Stimulated activated CD8-positive, alpha-beta memory T cell treated with anti-CD3 and anti-CD28 coated beads, Interleukin-12 subunit alpha, Interleukin-12 subunit beta, amount 100 ng/mL, for 1 hour (primary cell): ENCODE results near the gene KIAA1614.

ENCODE experiments used
- DNase-seq: peaks from one replicate; pipeline ENCODE4 v3.0.0-alpha.2; 2020; ENCODE audit warnings: low read depth

Gene KIAA1614

DNA sequence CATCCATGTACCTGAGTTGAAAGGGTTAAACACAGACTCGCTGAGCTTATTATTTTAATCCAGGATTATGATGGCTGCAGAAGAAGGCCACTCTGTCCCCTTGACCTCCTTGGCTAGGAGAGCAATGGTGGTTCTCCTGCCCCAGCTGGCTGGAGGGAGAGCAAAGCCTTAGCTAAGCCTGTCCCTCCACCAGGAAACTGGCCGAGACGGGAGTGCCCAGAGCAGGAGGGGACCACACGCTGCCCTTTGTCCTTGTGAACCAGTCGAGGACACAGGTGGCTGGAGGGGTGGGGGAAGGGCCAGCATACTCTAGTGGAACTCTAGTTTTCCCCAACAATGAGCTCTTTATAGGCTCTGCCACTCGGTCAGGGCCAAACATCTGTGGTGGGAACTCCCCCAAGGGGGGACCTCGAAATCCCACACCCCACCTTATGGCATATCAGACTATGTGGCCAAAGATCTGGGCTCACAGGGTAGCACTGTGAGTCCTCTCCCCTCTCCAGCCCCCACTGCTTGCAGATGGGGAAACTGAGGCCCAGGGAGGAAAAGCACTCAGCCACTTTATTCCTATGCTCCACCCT lies 12.9 kb downstream of the KIAA1614 start:
- no peak for DNase-seq

DNA sequence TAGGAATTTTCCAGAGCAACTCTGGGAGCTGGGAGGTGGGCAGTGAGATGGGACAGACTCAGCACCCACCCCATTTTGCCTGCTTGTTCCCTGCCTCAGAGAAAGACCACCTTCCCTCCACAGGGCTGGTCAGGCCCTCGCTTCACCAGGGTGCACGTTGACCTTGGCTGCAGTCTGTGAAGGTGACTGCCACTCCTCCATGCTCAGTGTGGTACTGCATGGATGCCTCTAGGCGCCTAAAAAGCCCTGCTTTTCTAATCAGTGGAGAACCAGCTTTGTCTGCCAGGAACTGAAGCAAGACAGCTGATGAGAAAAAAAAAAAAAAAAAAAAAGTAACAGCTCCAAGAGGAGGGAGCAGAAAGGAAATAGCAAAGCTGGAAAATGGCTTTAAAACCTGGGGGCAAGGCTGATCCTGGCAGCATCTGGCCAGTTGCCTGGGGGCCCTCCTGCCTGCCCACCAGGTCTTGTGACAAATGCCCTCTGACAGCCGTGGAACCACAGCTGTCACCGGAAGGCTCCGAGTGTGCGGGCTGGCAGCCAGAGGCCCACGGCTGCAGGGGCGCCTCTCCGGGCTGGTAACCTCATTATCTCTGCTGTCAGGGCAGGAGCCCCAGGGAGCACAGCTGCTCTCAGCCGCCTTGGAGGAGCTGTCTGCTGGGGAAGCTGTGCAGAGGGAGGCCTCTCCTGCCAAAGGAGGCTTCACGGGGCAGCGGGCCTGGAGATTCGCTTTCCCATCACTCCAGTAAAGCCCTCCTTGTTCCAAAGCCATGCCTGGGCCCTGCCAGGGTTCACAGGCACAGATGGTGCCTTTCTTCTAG lies 13.7 kb downstream of the KIAA1614 start:
- DNase-seq, result no peak

DNA sequence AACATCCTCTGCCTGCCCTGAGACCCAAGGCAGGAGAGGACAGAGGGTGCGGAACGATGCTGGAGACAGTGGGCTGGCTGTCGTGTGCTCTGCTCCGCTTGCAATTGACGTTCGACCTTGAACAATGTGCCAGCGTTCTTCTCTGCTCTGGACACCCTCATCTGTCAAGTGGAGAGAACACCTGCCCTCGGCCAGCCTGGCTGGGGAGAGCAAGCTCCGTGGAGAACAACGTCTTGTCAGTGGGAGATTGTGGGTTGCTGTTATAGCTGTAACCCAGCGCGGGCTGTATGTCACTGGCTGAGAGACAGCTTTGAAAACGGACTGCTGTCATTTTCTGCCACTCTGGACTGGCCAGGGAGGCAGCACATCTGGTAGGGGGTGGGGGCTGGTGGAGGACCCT lies 14.7 kb downstream of the KIAA1614 start:
- DNase-seq, result no peak

DNA sequence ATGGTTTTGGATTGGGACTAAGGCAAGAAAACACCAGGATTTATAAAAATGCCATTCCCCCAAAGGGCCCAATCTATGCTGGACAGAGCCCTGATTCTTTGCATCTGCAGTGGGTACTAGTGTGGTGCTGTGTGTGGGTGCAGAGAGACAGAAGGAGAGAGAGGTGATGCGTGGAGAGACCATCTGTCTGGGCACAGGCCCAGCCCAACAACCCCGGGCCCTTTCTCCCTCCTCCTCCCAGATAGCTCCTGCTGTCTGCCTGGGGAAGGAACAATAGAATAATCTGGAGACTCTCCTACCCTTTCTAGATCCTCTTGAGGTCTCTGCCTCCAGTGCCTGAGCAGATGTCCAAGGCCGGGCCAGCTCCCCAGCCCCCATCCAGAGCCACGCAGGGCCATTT lies 15.1 kb downstream of the KIAA1614 start:
- DNase-seq, result no peak

DNA sequence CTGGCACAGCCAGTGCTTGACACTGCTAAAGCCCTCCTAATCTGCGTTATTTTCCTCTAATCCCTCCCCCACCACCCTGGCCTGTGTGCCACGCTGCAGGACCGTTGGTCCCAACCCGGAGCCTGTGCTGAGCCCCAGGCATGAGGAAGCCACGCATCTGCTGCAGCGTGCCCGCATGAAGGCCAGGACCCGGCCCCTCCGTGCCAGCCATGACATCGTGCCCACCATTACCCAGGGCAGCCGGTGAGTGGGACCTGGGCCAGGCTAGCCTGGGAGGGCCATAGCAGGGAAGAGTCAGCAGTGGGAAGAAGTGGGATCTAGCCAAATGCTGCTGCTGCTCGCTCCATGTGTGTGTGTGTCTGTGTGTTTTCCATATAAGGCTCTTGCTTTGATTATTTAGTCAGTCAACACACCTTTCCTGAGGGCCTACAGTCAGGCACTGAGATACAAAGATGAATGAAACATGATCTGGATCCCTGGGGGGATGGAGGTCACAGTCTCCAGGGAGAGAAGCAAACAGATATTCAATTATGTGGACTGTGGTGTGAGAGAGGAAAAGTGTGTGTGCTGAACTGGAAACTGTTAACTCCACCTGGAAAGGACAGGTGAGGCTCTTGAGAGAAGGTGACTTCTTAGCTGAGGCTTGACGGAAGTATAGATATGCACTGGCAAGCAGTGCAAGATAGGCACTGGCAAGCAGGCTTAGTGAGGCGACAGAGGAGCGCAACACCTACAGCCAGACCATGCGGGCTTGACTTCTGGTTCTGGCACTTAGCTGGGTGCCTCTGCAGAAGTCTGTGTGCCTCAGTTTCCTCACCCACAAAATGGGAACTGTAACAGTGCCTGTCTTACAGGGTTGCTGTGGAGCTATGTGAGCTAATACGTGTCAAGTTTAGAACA lies 15.9 kb downstream of the KIAA1614 start:
- no peak for DNase-seq

- DNase-seq, result no peak
These were observed 16.7 kb downstream of the KIAA1614 start for GRCh38 chr1:180929389-180929788.

- DNase-seq, result no peak
These were observed 18.0 kb downstream of the KIAA1614 start for GRCh38 chr1:180930687-180931086.

DNA sequence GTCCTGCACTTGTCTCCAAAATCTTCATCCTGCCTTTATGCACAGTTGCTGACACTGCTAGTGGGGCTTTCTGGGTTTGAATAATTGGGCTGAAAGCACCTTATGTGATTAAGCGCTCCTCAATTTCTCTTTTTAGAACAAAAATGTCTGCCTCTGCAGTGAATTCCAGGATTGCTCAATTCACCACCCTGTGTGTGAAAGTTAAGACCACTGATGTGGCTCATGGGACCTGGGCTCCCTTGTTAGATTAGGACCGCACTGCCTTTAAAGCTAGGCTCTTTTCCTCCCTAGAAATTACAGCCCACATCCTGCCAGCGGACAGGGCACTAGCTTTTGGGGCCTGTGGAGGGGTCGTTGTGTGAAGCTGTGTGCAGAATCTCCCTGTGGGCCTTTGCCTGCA lies 18.8 kb downstream of the KIAA1614 start:
- DNase-seq, result no peak

- DNase-seq, result no peak
These were observed 19.7 kb downstream of the KIAA1614 start for GRCh38 chr1:180932378-180932777.

- no peak for DNase-seq
These were observed 20.4 kb downstream of the KIAA1614 start for GRCh38 chr1:180933141-180933540.

GRCh38 chr1:180934563-180934962 lies 21.9 kb downstream of the KIAA1614 start:
- no peak for DNase-seq

GRCh38 chr1:180935326-180936109 lies 22.8 kb downstream of the KIAA1614 start:
- DNase-seq, result no peak

- no peak for DNase-seq
These were observed 23.7 kb downstream of the KIAA1614 start for GRCh38 chr1:180936110-180937011.

DNA sequence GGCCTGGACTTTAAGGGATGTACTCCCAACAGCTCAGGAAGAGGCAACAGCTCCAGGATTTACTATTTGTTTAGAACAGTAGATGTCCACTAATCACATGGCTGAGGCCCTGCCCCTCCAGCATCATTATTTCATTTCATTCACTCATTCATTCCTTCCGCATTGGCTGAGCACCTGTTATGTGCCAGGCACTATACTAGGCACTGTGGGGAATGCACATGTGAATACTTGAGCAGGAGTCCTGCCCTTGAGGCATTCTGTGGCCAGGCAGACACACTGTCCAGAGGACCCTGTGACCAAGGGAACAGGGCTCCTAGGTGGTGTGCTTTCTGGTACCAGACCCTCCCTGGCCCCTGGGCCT lies 24.3 kb downstream of the KIAA1614 start:
- DNase-seq, result no peak

GRCh38 chr1:180937624-180938225 lies 25.0 kb downstream of the KIAA1614 start:
- no peak for DNase-seq

GRCh38 chr1:180939073-180939710 lies 26.5 kb downstream of the KIAA1614 start:
- no peak for DNase-seq

GRCh38 chr1:180939711-180940103 lies 27.0 kb downstream of the KIAA1614 start:
- DNase-seq, result no peak

GRCh38 chr1:180940445-180940844 lies 27.7 kb downstream of the KIAA1614 start:
- DNase-seq, result no peak

DNA sequence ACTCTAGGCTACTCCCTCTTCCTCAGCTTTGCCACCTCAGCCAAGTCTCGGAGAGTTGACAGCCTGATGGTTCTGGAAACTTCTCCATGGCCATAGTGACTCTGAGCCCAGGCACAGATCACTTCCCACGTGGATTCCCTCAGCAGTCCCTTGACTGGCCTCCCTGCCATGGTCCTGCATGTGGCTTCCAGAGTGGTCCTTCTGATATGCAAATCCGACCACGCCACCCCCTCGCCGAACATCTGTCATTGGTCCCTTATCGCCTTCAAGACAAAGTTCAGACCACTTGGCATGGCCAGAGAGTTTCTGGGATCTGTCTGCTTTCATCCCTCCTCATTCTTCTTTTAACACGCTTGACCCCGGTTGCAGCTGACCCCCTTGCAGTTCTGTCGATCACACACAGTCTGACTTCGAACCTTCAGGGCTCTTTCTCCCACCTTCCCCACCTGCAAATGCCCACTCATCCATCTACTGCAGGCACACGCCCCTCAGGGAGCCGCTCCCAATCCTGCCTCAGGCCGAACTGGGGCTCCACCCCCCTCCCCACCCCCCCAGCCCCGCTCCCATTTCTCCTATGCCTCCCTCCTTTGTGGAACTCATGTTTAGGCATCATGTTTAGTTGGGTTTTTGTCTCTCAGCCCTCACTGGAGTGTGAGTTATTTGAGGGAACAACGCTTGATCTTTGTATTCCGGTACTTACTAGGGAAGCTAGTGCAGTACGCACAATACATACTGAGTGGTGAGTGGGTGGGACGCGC lies 29.0 kb downstream of the KIAA1614 start:
- DNase-seq, result no peak
